Measurements from ENCODE around the gene PLIN5.
"Not testable (repeated sequence)": the region's sequence is repeated elsewhere in the genome, so short reads cannot be mapped to it uniquely, and the experiment has no call there.

Gene PLIN5

GRCh38 chr19:4567584-4568071 is 32.6 kb upstream of the PLIN5 start:
- peak; percentile 78 for DNase-seq (ENCODE audit: low spot score)

- no peak for DNase-seq (ENCODE audit: low spot score)
These were observed 31.5 kb upstream of the PLIN5 start for GRCh38 chr19:4566402-4567051.

- not testable (repeated sequence) for DNase-seq (ENCODE audit: low spot score)
These were observed 28.5 kb upstream of the PLIN5 start for GRCh38 chr19:4563562-4563961.

GRCh38 chr19:4562085-4562484 is 27.1 kb upstream of the PLIN5 start:
- not testable (repeated sequence) for DNase-seq (ENCODE audit: low spot score)

- no peak for DNase-seq (ENCODE audit: low spot score)
These were observed 24.5 kb upstream of the PLIN5 start, which contains the start of gene SEMA6B for GRCh38 chr19:4559569-4559968. TSS of gene SEMA6B (minus strand) at chr19:4559684. CDS start at chr19:4558457, 1,227 bp downstream.

- no peak for DNase-seq (ENCODE audit: low spot score)
These were observed 23.2 kb upstream of the PLIN5 start for GRCh38 chr19:4557971-4558941.

GRCh38 chr19:4557144-4557970 is 22.3 kb upstream of the PLIN5 start:
- DNase-seq (ENCODE audit: low spot score), result no peak

- peak; percentile 76 for DNase-seq (ENCODE audit: low spot score)
These were observed 21.6 kb upstream of the PLIN5 start for GRCh38 chr19:4556597-4557127.

GRCh38 chr19:4555657-4556561 is 20.9 kb upstream of the PLIN5 start:
- no peak for DNase-seq (ENCODE audit: low spot score)

- DNase-seq (ENCODE audit: low spot score), result no peak
These were observed 19.7 kb upstream of the PLIN5 start for GRCh38 chr19:4554717-4555116.

- DNase-seq (ENCODE audit: low spot score), result no peak
These were observed 18.8 kb upstream of the PLIN5 start for GRCh38 chr19:4553775-4554174.

GRCh38 chr19:4553092-4553695 is 18.2 kb upstream of the PLIN5 start:
- DNase-seq (ENCODE audit: low spot score), result no peak

GRCh38 chr19:4552525-4552819 is 17.4 kb upstream of the PLIN5 start:
- DNase-seq (ENCODE audit: low spot score), result no peak

GRCh38 chr19:4550479-4551050 is 15.5 kb upstream of the PLIN5 start:
- DNase-seq (ENCODE audit: low spot score), result no peak

GRCh38 chr19:4550018-4550417 is 15.0 kb upstream of the PLIN5 start:
- DNase-seq (ENCODE audit: low spot score), result no peak

- DNase-seq (ENCODE audit: low spot score), result no peak
These were observed 13.2 kb upstream of the PLIN5 start for GRCh38 chr19:4548238-4548584.

- no peak for DNase-seq (ENCODE audit: low spot score)
These were observed 12.5 kb upstream of the PLIN5 start for GRCh38 chr19:4547303-4548237.

GRCh38 chr19:4543842-4544647 is 9.0 kb upstream of the PLIN5 start:
- DNase-seq (ENCODE audit: low spot score), result no peak
